WTC11 (cell line): ENCODE data around the gene ZFAND3. TPM values are rescaled to one million over a fixed set of nuclear protein-coding genes. Genes with fewer than 3 reads are reported as not detected.

Experiments used
- ATAC-seq: fragments of 200-7000 bp; cut with Tn5 transposase; 2 replicates; pipeline ENCODE4 v1.10.0; 2021; ENCODE audit warnings: mild to moderate bottlenecking, moderate library complexity
- CTCF ChIA-PET: fragments of 300-600 bp; sonication (Branson Sonifier 250); formaldehyde crosslinking; loops from one replicate; lab custom pipeline; 2021; ENCODE audit warnings: antibody characterized with exemption; lab: Charles Lee
- POLR2A ChIA-PET: fragments of 350-600 bp; sonication (Branson Sonifier 250); formaldehyde crosslinking; loops from one replicate; lab custom pipeline; 2021; ENCODE audit warnings: antibody characterized with exemption; lab: Charles Lee
- DNase-seq: peaks from one replicate; pipeline ENCODE4 v3.0.0; 2021; ENCODE audit warnings: low spot score
- H3K27ac Mint-ChIP-seq: 2 replicates; pipeline ENCODE4 v1.8.0; 2021; ENCODE audit warnings: mixed read lengths
- H3K27me3 Mint-ChIP-seq: 2 replicates; pipeline ENCODE4 v1.8.0; 2021; ENCODE audit warnings: low read depth, mild to moderate bottlenecking, moderate library complexity, mixed read lengths
- H3K36me3 Mint-ChIP-seq: 2 replicates; pipeline ENCODE4 v1.8.0; 2021; ENCODE audit warnings: mixed read lengths
- H3K4me1 Mint-ChIP-seq: 2 replicates; pipeline ENCODE4 v1.8.0; 2022; ENCODE audit warnings: mixed read lengths
- H3K4me3 Mint-ChIP-seq: 2 replicates; pipeline ENCODE4 v1.8.0; 2021; ENCODE audit warnings: mild to moderate bottlenecking, moderate library complexity, mixed read lengths
- H3K9me3 Mint-ChIP-seq: 2 replicates; pipeline ENCODE4 v1.8.0; 2021; ENCODE audit warnings: mixed read lengths
- ELF4 ChIP-seq: sonication (generic); formaldehyde crosslinking; IDR thresholded peaks from 2 replicates; pipeline ENCODE4 v1.8.1; 2022; ENCODE audit warnings: low read depth, mild to moderate bottlenecking, moderate library complexity, missing genetic modification reagents
- GABPB1 ChIP-seq: sonication (generic); formaldehyde crosslinking; IDR thresholded peaks from 2 replicates; pipeline ENCODE4 v1.8.1; 2023; ENCODE audit warnings: mild to moderate bottlenecking, missing genetic modification reagents
- NFYB ChIP-seq: sonication (generic); formaldehyde crosslinking; conservative IDR thresholded peaks from 2 replicates; pipeline ENCODE4 v1.8.0; 2022; ENCODE audit warnings: low read depth, missing genetic modification reagents
- OVOL2 ChIP-seq: fragments of 250-450 bp; sonication (Bioruptor Pico); IDR thresholded peaks from 2 replicates; pipeline ENCODE4 v1.9.0; 2021; ENCODE audit warnings: mild to moderate bottlenecking, borderline replicate concordance
- ZNF219 ChIP-seq: sonication (generic); formaldehyde crosslinking; IDR thresholded peaks from 2 replicates; pipeline ENCODE4 v1.8.0; 2023; ENCODE audit warnings: missing genetic modification reagents, mild to moderate bottlenecking, borderline replicate concordance
- total RNA-seq: library from RNA; stranded (reverse); gene quantifications from 3 replicates; pipeline ENCODE4 v1.2.3, GENCODE V29; 2021
- TF ChIP-seq, protein P1 (sequence below): fragments of 250-450 bp; sonication (Bioruptor Pico); IDR thresholded peaks from 2 replicates; pipeline ENCODE4 v2.1.2; 2022; ENCODE audit warnings: mild to moderate bottlenecking, moderate library complexity
- TF ChIP-seq, protein P2 (sequence below): sonication (generic); formaldehyde crosslinking; IDR thresholded peaks from 2 replicates; pipeline ENCODE4 v1.8.0; 2023; ENCODE audit warnings: mild to moderate bottlenecking, missing genetic modification reagents
- TF ChIP-seq, protein P3 (sequence below): fragments of 250-450 bp; sonication (Bioruptor Pico); IDR thresholded peaks from 2 replicates; pipeline ENCODE4 v1.9.0; 2021; ENCODE audit warnings: mild to moderate bottlenecking
- TF ChIP-seq, protein P4 (sequence below): fragments of 250-450 bp; sonication (Bioruptor Pico); IDR thresholded peaks from 2 replicates; pipeline ENCODE4 v1.8.0; 2021; ENCODE audit warnings: mild to moderate bottlenecking
- TF ChIP-seq, protein P5 (sequence below): sonication (generic); formaldehyde crosslinking; IDR thresholded peaks from 2 replicates; pipeline ENCODE4 v1.8.0; 2023; ENCODE audit warnings: missing genetic modification reagents, mild to moderate bottlenecking, borderline replicate concordance
- TF ChIP-seq, protein P6 (sequence below): fragments of 250-450 bp; sonication (Bioruptor Pico); conservative IDR thresholded peaks from 2 replicates; pipeline ENCODE4 v1.9.0; 2021; ENCODE audit warnings: mild to moderate bottlenecking

Gene ZFAND3
- total RNA-seq, 1 experiment from 2014 or later = 50.3 TPM

DNA sequence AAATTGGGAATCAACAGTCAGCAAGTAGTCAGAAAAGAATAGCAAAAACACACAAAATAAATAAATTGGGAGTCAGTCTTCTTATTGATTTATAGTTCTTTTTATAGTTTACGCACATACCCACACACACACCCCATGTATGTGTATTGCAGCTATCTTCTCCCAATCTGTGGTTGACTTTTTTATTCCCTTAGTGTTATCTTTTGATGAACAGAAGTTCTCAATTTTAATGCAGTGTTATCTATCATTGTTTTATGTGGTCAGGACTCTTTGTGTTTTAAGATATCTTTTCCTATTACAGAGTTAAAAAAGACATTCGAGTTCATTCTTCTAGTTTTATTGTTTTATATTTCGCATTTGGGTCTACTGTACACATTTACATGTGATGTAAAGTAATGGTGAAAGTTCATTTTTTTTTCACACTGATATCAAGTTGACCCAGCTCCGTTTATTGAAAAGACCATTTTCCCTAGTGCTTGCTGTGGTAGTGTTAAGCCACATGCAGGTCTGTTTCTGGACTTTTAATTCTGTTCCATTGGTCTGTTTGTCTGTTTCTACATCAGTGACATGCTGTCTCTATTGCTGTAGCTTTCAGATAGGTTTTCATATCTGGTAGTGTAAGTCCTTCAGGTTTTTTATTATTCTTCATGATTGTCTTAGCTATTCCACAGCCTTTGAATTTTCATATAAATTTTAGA is 78.4 kb downstream of the ZFAND3 start (continued):
- TF ChIP-seq, protein P1, sequence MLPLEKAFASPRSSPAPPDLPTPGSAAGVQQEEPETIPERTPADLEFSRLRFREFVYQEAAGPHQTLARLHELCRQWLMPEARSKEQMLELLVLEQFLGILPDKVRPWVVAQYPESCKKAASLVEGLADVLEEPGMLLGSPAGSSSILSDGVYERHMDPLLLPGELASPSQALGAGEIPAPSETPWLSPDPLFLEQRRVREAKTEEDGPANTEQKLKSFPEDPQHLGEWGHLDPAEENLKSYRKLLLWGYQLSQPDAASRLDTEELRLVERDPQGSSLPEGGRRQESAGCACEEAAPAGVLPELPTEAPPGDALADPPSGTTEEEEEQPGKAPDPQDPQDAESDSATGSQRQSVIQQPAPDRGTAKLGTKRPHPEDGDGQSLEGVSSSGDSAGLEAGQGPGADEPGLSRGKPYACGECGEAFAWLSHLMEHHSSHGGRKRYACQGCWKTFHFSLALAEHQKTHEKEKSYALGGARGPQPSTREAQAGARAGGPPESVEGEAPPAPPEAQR (CRISPR knock-in tag) = no peak
- TF ChIP-seq ZNF219 (CRISPR knock-in tag) (no peak), ELF4 (CRISPR knock-in tag) (no peak), OVOL2 (CRISPR knock-in tag) (no peak)
- TF ChIP-seq, protein P2, sequence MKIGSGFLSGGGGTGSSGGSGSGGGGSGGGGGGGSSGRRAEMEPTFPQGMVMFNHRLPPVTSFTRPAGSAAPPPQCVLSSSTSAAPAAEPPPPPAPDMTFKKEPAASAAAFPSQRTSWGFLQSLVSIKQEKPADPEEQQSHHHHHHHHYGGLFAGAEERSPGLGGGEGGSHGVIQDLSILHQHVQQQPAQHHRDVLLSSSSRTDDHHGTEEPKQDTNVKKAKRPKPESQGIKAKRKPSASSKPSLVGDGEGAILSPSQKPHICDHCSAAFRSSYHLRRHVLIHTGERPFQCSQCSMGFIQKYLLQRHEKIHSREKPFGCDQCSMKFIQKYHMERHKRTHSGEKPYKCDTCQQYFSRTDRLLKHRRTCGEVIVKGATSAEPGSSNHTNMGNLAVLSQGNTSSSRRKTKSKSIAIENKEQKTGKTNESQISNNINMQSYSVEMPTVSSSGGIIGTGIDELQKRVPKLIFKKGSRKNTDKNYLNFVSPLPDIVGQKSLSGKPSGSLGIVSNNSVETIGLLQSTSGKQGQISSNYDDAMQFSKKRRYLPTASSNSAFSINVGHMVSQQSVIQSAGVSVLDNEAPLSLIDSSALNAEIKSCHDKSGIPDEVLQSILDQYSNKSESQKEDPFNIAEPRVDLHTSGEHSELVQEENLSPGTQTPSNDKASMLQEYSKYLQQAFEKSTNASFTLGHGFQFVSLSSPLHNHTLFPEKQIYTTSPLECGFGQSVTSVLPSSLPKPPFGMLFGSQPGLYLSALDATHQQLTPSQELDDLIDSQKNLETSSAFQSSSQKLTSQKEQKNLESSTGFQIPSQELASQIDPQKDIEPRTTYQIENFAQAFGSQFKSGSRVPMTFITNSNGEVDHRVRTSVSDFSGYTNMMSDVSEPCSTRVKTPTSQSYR (CRISPR knock-in tag) = no peak
- TF ChIP-seq, protein P3, sequence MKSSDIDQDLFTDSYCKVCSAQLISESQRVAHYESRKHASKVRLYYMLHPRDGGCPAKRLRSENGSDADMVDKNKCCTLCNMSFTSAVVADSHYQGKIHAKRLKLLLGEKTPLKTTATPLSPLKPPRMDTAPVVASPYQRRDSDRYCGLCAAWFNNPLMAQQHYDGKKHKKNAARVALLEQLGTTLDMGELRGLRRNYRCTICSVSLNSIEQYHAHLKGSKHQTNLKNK = no peak

DNA sequence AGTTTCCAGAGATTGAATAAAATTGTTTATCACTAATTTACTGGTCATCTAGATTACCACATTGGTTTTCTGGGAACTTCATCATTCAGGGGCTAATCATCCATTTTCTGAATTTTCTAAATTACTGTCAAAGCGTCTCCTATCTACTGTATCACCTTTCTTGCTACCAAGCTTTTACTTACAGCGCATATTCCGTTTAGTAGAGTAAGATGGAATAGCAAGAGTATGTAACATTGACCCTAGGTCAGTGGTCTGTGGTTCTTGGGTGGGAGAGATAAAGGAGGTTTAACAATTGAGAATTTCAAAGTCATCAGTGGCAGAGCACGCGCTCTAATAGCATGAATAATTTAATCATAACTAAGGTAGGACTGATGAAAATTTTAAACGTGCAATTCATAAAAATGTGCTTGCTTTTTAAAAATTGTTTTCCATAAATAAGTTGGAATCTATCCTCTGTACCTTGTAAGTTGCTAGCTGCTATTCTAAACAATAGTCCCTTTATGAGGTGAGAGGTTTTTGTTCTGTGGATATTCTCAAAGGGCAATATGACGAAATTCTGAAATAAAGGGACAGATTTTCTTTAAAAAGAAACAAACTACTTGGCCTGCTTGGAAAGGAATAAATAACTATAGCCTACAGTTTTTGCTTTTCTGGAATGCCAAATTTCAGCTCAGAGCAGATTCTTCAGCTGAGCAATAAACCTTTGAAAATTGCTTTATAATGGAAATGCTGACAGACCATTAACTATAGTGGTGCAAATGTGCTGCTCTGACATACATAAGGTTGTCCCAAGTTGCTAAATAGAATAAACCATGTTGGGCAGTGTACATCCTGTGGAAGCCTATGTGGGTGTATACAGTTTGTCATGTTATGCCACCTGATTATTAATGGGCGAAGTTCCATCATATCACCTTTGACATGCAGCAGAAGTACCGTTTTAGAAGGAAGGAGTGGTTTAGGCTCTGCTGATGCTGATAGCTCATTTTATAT is 84.1 kb downstream of the ZFAND3 start:
- DNase-seq (no peak), ATAC-seq (no peak)
- no peaks in the 10 kb centered on the region for H3K27me3 Mint-ChIP-seq
- H3K4me3 Mint-ChIP-seq = no peak overlapping the region
- CTCF ChIA-PET = interaction anchor here (1.0 to 1.2 kb wide), 2 partner anchors 44 to 113 kb away, joined by 3 to 7 read pairs; no protein-coding TSS in a partner anchor
- H3K9me3 Mint-ChIP-seq = no peaks in the 10 kb centered on the region
- peaks cover 14% of the 10 kb centered on the region for H3K4me1 Mint-ChIP-seq
- POLR2A ChIA-PET = no interaction called here
- 0 out of 2 replicates have a peak, but pooled peaks have one; percentile 10 for TF ChIP-seq GABPB1 (CRISPR knock-in tag)
- TF ChIP-seq, protein P4, sequence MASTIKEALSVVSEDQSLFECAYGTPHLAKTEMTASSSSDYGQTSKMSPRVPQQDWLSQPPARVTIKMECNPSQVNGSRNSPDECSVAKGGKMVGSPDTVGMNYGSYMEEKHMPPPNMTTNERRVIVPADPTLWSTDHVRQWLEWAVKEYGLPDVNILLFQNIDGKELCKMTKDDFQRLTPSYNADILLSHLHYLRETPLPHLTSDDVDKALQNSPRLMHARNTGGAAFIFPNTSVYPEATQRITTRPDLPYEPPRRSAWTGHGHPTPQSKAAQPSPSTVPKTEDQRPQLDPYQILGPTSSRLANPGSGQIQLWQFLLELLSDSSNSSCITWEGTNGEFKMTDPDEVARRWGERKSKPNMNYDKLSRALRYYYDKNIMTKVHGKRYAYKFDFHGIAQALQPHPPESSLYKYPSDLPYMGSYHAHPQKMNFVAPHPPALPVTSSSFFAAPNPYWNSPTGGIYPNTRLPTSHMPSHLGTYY (CRISPR knock-in tag) = no peak
- no peaks in the 10 kb centered on the region for H3K36me3 Mint-ChIP-seq
- no peak overlapping the region for H3K27ac Mint-ChIP-seq

DNA sequence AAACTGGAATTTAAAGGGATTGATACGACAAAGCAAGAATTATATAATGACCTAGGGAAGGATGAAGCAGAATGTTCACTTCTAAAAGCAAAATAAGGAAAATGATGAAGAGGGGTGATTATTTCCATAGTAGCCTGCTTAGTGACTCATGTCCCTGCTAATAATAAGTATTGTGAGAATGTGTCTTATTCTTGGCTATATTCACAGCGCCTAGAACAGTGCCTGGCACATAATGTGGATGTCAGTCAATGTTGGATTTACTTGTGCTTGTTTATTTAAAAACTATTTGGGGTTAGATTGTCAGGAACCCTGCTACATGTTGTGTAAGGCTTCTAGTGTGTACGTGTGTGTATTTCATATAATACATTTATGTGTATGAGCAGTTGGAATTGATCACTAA is 85.1 kb downstream of the ZFAND3 start:
- no peak for ATAC-seq
- Mint-ChIP-seq H3K27ac (no peak overlapping the region), H3K9me3 (no peaks in the 10 kb centered on the region)
- TF ChIP-seq ZNF219 (CRISPR knock-in tag) (no peak), NFYB (no peak)
- TF ChIP-seq, protein P5, sequence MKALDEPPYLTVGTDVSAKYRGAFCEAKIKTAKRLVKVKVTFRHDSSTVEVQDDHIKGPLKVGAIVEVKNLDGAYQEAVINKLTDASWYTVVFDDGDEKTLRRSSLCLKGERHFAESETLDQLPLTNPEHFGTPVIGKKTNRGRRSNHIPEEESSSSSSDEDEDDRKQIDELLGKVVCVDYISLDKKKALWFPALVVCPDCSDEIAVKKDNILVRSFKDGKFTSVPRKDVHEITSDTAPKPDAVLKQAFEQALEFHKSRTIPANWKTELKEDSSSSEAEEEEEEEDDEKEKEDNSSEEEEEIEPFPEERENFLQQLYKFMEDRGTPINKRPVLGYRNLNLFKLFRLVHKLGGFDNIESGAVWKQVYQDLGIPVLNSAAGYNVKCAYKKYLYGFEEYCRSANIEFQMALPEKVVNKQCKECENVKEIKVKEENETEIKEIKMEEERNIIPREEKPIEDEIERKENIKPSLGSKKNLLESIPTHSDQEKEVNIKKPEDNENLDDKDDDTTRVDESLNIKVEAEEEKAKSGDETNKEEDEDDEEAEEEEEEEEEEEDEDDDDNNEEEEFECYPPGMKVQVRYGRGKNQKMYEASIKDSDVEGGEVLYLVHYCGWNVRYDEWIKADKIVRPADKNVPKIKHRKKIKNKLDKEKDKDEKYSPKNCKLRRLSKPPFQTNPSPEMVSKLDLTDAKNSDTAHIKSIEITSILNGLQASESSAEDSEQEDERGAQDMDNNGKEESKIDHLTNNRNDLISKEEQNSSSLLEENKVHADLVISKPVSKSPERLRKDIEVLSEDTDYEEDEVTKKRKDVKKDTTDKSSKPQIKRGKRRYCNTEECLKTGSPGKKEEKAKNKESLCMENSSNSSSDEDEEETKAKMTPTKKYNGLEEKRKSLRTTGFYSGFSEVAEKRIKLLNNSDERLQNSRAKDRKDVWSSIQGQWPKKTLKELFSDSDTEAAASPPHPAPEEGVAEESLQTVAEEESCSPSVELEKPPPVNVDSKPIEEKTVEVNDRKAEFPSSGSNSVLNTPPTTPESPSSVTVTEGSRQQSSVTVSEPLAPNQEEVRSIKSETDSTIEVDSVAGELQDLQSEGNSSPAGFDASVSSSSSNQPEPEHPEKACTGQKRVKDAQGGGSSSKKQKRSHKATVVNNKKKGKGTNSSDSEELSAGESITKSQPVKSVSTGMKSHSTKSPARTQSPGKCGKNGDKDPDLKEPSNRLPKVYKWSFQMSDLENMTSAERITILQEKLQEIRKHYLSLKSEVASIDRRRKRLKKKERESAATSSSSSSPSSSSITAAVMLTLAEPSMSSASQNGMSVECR (CRISPR knock-in tag) = no peak
- TF ChIP-seq, protein P6, sequence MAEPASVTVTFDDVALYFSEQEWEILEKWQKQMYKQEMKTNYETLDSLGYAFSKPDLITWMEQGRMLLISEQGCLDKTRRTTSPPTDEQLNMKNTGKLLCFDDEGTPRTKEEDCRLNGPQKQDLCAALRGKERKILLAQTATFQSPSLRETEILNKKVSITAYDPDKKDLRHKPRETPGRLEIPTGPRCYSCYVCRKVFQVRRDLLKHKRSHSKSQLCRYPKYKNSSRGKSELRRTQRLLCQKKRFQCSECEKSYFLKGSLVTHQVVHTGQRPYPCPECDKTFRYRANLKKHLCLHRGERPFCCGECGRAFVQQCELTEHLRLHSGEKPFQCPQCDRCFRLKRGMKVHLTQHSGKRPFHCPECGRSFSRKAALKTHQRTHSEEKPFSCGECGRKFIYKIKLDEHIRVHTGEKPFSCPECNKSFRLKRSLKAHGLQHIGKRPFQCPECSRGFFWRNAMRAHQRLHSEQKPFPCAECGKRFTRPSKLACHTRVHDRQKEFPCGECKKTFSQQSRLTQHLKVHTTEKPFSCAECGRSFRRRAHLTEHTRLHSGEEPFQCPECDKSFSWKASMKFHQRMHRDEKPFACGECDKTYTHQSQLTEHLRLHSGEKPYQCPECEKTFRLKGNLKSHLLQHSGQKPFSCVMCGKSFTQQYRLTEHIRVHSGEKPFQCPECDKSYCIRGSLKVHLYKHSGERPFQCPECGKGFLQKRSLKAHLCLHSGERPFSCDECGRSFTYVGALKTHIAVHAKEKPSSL (CRISPR knock-in tag) = no peak
- TF ChIP-seq, protein P4 (CRISPR knock-in tag) = no peak

More for the DNA sequence above, 85.1 kb downstream of the ZFAND3 start:
- Mint-ChIP-seq H3K36me3 (no peaks in the 10 kb centered on the region), H3K4me3 (no peak overlapping the region), H3K4me1 (peaks cover 16% of the 10 kb centered on the region), H3K27me3 (no peaks in the 10 kb centered on the region)
- POLR2A ChIA-PET = no interaction called here
- CTCF ChIA-PET = interaction anchor here (1.0 kb wide), 1 partner anchor 45 kb away, joined by 7 read pairs; no protein-coding TSS in a partner anchor
- DNase-seq = no peak
